ENCODE data around the gene SERPINA3. TPM values are rescaled to one million over a fixed set of nuclear protein-coding genes. Genes with fewer than 3 reads are reported as not detected.

Gene SERPINA3
- 1.7 and 234 TPM in 2 replicates for total RNA-seq

GRCh38 chr14:94612174-94612573, at the start of gene SERPINA3:
Gene SERPINA3, plus strand, starts transcription at chr14:94612391. Its CDS starts 2,051 bp downstream, at chr14:94614442.

GRCh38 chr14:94581127-94581999, 30.8 kb upstream of the SERPINA3 start, which contains the start of gene SERPINA5:
Gene SERPINA5, plus strand, starts transcription at chr14:94581426. Its CDS starts 5,937 bp downstream, at chr14:94587363.

Other genes with a start within 250 kb of the SERPINA3 start
- not detected in 2 replicates for gene SERPINA2, start 245.7 kb upstream of the SERPINA3 start, total RNA-seq
- gene SERPINA1, start 223.8 kb upstream of the SERPINA3 start, total RNA-seq, result under 0.01 and 9.6 TPM in 2 replicates
- not detected in 2 replicates for gene SERPINA11, start 159.6 kb upstream of the SERPINA3 start, total RNA-seq
- gene SERPINA9, start 136.2 kb upstream of the SERPINA3 start, total RNA-seq, result not detected in 2 replicates
- gene SERPINA12, start 102.9 kb upstream of the SERPINA3 start, total RNA-seq, result not detected in 2 replicates
- not detected in 2 replicates for gene SERPINA4, start 50.9 kb upstream of the SERPINA3 start, total RNA-seq
- gene SERPINA5, start 31.0 kb upstream of the SERPINA3 start, total RNA-seq, result not detected in 2 replicates
- not detected in 2 replicates for gene GSC, start 157.7 kb downstream of the SERPINA3 start, total RNA-seq